Erythroblast (primary cell): ENCODE results near the gene GDF11.

Experiments
- GATA1 ChIP-seq: IDR thresholded peaks from 2 replicates; pipeline ENCODE4 v1.6.1; 2011; ENCODE audit warnings: low read depth, mild to moderate bottlenecking, control low read depth, low read length, moderate library complexity
- POLR2A ChIP-seq: IDR thresholded peaks from 2 replicates; pipeline ENCODE4 v1.6.1; 2011; ENCODE audit warnings: mild to moderate bottlenecking, low read length

GRCh38 chr12:55736780-55737580 lies 5.9 kb upstream of the GDF11 start:
- TF ChIP-seq POLR2A (no peak), GATA1 (no peak)
